AG08395 (cell line): Measurements from ENCODE around the gene TRIM62.
"Not testable (repeated sequence)": the region's sequence is repeated elsewhere in the genome, so short reads cannot be mapped to it uniquely, and the experiment has no call there.

Experiments
- DNase-seq: peaks from one replicate; pipeline ENCODE4 v3.0.0; 2012; ENCODE audit warnings: mixed read lengths, low spot score

TRIM62 gene

DNA sequence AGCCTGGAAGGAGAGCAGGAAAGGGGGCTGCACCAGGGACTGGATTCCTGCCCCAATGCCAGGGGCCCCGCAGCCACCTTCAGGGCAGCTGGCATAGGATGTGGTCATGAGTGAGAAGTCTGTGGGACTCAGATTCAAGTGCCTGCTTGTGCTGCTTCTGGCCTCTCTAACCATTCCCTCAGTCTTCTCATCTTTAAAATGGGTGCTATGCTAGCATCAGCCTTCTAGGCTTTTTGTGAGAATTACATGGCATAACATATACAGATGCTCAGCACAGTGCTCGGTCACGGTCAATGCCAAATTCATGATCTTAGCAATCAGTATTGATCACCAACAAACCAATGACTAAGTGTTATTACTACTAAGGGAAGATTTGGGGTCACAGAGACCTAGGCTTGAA, 23.5 kb downstream of the TRIM62 start:
- no peak for DNase-seq

DNA sequence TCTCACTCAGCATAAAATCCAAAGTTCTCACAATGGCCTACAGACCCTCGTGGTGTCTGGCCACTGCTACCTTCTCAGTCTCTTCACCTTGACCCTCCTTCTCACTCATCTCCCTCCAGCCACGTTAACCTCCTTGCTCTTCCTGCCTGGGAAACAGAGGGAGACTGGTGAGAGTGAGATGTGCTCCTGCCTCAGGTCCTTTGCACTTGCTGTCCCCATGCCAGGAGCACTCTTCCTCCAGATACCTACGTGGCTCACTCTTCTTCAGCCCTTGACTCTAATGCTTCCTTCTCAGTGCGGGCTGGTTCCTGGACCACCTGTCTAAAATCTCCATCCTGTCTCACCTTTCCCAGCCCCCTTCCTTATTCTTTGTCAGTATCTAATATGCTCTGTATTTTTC, 24.7 kb downstream of the TRIM62 start:
- DNase-seq = no peak

DNA sequence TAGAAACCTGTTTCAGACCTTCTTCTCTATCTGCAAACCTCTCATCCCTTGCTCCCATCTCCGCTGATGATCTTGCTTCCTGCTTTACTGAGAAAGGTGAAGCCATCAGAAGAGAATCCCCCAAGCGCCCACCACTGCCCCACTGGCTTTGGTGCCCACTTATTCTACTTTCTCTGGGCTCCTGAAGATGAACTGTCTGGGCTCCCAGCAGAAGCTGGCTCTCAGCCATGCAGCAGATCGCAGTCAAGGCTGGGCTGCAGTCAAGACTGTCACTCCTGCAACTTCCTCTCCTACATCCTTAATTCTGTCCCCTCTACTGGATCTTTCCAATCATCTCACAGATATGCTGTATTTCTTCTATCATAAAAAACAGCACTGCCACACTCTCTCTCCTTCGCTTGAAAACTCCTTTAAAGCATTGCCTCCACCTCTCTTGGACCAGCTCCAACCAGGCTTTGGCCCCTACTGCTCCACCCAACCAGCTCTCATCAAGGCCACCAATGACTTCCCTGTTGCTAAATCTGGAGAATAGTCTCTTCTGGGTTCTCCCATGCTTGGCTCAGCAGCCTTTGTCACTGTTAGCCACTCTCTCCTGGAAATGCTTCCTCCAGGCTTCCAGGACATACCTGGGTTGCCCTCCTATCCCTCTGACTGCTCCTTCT, 25.8 kb downstream of the TRIM62 start:
- no peak for DNase-seq

DNA sequence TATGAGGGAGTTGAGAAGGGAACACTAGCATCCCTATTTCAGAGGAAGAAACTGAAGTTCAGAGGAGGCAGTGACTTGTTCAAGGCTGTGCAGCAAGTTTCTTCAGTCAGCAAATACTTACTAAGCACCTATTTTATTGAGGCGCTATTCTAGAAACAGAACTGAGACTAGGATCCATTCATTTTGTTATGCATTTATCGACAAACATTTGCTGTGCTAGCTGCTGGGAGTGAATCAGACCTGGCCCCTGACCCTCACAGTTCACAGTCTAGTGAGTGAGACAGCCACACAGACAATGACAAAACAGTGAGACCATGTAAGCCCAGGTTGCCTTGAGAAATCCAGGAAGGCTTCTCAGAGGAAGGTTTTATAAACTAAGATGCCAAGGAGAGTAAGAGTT, 28.2 kb downstream of the TRIM62 start:
- no peak for DNase-seq

DNA sequence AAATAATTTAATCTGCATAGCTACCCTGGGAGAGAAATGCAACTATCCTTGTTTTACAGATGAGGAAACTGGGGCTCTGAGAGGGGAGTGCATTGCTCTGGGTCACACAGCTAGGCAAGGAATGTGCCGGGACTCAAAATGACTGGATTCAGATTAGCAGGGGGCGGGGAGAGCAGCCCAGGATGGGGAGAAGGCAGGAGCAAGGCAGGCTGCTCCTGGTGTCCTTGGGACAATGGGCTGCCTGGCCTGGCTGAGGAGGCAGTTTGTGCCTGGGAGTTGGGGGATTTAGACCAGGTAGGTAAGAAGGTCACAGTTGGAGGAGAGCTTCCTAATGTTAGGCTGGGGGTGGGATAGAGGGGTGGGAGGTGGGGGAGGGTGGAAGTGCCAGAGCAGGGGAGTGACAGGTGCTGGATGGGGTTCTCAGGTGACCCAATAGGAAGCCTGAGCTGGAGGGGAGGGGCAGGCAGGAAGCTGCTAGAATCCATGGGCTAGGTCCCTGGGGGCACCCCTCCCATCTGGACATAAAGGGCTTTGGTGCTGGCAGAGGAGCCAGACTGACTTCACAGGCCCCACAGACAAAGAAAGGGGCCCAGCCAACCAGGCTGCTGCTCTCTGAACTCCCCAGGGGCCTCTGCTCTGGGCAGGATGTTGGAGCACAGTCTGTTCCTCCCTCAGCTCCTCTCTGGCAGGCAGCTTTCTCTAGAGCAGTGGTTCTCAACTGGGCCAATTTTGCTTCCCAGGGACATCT, 29.0 kb downstream of the TRIM62 start:
- peak; percentile 48 for DNase-seq

DNA sequence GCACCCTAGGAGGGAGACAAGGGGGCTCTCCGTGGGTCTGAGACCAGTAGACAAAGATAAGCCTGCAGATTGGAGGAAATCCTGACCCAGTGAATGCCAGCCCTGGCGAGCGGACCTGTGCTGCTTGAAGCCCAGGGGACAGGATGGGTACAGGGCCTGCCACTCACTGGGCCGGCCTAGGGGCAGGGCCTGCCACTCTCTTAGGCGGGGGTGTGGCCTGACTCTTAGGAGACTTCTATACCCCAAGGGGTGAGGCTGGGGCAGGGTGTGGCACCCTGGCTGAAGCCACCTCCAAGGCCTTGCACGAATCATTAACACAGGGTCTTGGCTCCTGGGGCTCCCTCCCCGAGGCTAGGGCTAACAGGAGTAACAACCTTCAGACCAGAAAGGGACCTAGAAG, 30.7 kb downstream of the TRIM62 start:
- no peak for DNase-seq

DNA sequence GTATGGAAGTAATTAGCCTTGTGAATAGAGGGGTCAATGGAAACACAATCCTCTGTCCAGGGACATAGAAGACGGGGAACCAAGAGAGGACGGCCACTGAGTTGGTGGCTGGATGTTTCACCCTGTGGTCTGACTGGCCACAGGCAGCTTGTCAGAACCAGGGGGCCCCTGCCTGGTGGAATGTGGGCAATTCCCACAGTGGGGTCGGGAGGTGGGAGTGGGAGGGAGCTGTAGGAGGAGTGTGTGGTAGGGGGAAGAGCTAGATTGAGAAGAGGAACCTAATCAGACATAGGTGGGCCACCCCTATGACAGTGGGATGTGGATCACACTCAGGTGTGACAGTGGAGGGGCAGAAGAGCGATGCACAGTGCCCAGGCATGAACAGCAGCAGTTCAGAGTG, 31.3 kb downstream of the TRIM62 start:
- no peak for DNase-seq

DNA sequence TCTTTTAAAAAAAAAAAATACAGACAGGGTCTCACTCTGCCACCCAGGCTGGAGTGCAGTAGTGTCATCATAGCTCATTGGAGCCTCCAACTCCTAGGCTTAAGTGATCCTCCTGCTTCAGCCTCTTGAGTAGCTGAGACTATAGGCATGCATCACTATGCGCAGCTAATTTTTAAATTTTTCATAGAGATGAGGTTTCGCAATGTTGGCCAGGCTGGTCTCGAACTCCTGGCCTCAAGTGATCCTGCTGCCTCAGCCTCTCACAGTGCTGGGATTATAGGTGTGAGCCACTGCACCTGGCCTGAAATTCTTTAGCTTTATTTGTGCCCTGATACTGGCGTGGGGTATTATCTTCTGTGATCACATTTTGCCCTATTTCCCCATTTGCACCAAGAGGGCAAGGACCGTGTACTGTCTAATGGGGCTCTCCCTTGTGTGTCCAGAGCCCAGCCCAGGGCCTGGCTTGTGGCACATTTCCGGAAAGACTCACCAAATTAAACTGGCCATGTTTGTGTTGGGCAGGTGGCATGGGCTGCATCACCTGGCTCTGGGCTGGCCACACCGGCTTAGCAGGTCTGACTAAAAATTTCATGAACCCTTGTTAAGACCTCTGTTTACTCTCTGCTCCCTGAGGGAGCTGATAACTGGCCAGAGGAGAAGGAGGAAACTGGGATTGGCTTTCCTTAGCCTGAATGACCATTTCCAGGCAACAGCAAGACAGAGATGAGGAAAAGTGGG, 32.2 kb downstream of the TRIM62 start:
- DNase-seq = no peak

DNA sequence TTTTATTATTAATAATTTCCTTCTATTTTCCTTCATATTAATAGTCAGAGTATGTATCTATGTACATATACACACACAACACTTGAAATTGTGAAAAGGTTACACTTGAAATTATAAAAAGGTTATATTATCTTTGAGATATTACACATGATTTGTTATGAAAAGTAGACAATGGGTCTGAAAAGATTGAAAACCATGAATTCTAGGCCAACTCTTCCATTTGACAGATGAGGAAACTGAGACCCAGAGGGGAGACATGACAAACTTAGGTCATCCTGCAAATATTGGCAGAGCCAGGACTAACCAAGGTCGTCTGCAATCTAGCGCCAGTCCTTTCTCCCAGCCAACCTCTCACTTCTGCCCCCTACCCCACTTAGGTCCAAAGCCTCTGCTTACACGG, 33.2 kb downstream of the TRIM62 start:
- DNase-seq = no peak

DNA sequence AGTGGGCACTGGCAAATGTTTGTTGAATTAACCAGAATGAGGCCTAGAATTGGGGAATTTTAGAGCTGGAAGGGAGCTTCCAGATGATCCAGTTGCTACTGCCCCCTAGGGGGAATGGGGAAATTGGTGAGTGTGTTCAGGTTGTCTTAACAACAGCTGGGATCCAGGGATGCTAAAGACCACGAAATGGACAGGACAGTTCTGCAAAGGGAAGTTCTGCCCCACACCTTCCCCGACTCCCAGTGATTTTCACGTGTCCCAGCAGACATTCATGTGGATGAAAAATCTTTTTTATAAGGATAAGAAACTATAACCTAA, 33.9 kb downstream of the TRIM62 start:
- peak; percentile 67 for DNase-seq

DNA sequence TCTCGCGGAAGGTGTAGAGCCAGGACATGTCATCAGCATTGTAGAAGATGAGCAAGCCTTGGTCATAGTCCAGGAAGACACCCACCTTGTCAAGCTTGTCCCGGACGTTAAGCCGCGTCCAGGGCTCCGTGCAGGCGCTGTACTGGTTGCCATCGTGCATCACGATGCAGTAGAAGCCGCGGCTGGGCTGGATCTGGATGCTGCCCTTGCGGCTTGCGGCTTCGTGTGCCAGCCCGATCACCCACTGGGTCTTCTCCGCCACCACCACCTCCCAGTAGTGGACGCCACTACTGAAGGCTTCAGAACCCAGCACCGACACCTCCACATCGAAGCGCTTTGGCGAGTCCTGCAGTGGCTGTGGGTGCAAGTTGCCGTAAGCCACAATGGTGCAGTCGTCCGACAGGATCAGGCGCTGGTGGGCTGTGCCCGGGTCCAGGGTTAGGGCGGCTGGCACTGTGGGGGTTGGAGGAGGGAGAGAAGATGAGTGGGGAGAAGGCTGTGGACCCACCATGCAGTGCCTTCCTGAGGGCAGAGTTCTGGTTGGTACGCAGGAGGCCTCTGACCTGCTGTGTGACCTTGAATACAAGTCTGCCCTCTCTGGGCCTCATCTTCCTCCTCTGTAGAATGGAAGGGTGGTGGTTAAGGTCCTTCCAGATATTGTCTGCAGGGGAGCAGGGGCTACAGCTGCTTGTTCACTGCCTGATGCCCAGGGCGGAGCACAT, 34.4 kb downstream of the TRIM62 start:
- DNase-seq = no peak

DNA sequence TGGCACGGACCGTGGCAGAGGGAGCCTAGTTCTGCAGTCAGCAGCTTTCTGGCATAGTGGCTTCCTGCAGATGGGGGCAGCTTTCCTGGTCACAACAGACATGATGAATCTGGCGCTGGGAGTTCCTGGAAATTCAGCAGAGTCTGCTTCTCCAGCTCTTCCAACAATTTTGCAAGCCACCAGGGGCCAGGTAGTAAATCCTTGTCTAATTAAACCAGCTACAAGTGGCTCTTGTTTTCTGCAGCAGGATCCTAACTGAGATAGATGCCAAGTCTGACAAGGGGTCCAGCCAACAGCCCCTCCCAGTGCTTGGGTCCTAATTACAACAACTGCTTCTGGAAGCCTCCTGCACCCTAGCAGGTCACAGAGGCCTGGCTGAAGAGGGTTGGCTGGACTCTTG, 35.8 kb downstream of the TRIM62 start:
- DNase-seq = no peak

DNA sequence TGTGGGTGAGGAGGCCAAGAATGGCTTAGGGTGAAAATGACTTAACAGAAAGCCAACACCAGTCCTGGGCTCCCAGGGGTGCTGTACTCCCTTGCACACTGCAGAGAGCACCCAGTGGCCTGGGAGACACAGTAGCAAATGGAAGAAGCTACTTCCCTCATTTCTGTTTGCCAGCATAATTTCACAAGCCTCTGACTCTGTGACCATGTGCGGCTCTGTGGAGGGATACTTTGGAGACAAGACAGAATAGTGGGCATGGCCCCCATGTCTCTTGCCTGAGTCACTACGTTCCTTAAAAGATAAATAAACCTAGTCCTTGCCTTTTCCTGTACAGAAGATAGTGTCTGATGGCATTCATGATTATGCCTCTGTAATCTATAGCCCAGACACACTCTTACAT, 38.1 kb downstream of the TRIM62 start:
- peak; percentile 21 for DNase-seq

DNA sequence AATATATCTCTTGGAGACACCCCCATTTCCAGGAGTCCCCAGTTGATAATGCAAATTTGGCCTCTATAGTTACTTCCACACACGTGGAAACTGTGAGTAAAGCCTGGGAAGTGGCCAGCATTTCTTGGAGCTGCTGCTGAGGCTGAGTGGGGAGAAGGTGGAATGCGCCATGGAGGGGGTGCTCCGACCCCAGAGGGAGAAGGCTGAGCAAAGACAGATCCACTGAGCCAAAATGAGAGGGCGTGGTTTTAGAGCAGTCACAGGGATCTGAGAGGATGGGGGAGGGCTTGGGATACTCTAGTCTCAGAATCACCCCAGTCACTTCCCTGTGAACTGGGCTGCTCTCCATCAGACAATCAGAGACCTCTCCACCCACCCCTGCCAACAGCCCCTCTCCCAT, 38.7 kb downstream of the TRIM62 start:
- peak; percentile 11 for DNase-seq

DNA sequence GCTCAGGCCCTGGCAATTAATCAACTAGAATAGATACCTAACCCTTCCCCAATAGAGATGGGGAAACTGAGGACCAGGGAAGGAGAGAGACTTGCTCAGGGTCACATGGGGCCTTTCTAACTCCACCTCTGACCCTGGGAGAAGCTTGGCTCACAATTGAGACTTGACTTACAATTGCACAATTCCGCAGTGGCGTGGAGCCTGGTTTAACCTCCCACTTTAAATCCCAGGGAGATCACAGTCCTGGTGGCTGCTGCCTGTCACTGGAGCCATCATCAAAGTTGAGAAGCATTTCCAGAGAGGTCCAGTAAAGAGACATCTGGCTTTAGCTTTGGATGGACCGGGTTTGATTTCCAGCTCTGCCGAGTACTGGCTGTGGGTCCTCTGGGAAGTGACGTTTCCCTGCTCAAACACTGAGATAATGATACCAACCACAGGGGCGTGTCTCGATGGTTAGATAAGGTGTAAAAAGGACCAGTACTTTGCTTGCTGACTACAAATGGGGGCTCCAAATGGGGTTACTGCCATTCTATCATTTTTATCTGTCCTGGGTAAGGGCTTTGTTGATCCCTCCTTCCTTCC, 39.3 kb downstream of the TRIM62 start:
- DNase-seq = no peak

DNA sequence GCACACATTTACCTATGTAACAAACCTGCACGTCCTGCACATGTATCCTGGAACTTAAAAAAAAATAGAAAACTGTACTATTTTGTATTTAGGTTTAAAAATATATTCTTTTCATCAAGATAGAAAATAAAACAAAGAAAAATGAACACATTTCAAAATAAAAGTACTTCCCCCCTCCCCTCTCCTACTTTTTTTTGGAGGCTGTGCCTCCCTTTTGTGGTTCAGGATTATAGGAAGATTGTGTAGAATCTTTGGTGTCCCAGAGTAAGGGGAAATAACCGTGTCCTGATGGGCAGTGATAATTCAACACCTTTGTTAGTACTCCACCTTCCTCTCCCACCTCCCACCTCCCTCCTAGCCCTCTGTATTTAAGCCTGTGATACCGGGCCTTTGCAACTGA, 40.1 kb downstream of the TRIM62 start:
- DNase-seq = no peak

DNA sequence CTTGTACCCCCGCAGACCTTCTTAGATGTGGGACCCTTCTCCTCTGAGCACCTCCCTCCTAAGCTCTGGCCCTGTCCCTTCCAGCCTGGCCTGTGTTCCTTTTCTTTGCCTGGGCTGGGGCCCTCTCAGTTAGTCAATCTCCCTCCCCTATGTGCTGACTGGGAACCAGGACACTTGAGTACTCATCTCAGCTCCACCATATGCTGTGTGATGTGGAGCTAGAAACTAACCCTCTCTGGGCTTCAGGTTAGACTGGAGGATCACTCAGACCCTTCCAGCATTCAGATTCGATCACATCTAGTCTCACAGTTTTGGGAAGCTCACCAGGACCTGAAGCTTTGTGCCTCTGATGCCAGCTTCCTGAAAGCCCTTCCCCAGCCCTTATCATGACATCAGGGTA, 40.6 kb downstream of the TRIM62 start:
- DNase-seq = no peak

DNA sequence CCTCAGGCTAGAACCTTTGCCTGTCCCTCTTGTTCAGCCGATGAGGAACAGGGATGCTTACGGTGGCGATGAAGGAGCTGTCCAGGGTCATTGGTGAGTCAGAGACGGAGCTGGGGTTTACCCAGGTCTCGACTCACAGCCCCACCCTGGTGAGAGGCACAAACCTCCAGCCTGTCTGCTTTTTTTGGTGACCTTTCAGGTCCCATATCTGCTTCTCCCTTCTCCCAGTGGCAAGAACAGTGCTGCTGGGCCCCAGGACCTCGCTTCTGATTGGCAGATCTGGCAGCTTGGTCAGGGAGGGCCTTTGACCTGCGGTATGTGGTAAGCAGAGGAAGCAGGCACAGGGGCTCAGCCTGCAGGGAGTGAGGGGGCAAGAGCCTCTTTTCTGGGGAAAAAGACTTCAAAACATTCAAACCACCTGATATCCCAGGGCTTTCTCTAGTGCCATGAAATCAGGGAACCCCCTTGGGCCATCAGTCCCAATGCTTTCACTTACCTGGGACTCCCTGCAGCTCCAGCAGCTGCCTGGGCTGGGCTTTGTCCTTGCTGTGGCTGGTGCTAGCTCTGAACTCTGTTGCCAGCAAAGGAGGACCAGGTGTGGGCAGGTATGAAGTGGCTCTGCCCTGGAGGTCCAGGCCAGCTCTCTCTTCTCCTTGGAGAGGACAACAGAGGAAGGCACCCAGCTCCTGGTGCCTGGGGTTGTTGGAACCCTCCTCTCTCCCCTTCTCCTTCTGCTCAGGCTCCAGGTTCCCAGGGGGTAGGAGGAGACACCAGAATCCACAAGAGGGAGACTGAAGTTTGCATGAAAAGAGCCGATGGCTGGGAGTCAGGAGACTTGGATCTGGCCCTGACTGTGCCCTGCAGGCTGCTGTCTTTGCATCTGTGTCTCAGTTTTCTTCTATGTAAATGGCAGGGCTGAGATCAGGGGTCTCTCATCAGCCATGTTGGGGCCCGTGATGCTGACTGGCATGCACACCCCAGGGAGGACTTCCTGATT, 41.4 kb downstream of the TRIM62 start:
- DNase-seq = no peak

DNA sequence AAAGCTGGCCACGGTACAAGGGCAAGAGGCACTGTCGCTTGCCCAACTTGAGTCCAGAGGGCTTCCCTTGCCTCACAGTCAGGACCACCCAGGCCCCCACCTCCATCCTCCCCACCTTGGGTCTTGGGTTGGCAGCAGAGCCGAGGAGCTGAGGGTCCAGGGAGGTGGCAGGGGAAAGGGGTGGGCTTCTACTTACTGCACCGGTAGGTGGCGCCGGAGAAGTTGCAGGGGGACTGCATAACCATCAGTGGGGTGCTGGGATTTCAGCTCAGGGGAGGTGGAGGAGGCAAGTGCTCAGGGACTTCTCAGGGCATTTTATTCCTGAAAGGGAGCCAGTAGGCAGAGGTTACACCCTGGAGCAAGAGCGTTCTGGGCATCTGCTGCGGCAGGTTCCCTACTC, 44.0 kb downstream of the TRIM62 start:
- DNase-seq = no peak

DNA sequence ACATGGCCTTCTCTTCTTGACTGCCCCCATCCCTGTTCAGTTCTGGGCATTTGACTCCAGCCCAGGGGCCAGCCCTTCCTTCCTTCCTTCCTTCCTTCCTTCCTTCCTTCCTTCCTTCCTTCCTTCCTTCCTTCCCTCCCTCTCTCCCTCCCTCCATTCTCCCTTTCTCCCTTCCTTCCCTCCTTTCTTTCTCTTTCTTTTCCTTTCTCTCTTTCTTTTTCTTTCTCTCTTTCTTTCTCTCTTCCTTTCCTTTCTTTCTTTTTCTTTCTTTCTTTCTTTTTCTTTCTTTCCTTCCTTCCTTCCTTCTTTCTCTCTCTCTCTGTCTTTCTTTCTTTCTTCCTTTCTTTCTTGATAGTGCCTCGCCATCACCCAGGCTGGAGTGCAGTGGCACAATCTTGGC, 45.8 kb downstream of the TRIM62 start:
- DNase-seq = not testable (repeated sequence)

DNA sequence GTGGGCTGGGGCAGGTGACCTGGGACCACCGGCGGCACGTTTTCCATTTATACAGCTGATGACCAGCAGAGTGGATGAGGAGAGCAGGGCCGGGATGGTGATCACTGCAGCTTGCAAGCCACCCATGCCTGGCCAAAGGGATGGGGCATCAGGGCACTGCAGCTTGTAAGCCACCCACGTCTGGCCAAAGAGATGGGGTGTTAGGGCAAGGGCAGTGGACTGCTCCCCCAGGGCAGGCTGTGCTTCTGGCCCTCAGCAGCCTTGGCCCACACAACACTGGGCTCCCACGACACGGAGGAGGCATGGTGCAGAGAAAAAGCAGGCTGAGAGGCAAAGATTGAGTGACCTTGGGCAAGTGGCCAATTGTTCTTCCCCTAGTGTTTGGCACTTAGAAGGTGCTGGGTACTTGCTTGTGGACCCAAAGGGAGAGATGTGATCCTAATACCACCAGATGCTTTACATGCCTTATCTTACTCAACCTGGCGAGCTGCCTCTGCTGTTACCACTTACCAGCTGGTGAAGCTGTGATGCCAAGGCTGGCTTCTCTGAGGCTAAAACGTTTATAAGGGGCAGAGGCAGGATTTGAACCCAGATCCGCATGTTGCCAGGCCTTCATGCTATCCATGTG, 48.3 kb downstream of the TRIM62 start:
- DNase-seq = no peak
